CD14-positive monocyte (primary cell): Measurements from ENCODE around the gene LRRTM4. TPM values are rescaled to one million over a fixed set of nuclear protein-coding genes. Genes with fewer than 3 reads are reported as not detected.

Experiments
- DNase-seq, 3 donors: peaks; one replicate each; pipeline ENCODE4 v3.0.0-alpha.2; 2011 to 2022
- H2AFZ ChIP-seq: 2 replicates; pipeline ENCODE4 v1.6.0; 2012; ENCODE audit warnings: mild to moderate bottlenecking, low read depth, low read length, inconsistent platforms; ENCODE audit not compliant: insufficient read depth, poor library complexity, severe bottlenecking
- H3K27ac ChIP-seq, 2 donors: 1 replicate in 1 of 2; 2 replicates in 1 of 2; pipeline ENCODE4 v1.5.1; 2012 to 2013; ENCODE audit warnings: low read length in 2 of 2, control low read depth in 1 of 2, inconsistent platforms in 1 of 2, low read depth in 1 of 2, mild to moderate bottlenecking in 1 of 2
- H3K27me3 ChIP-seq, 2 donors: one replicate each; pipeline versions ENCODE4 v1.6.0 to v1.6.1; 2011 to 2013; ENCODE audit warnings: low read length in 2 of 2; ENCODE audit not compliant: control insufficient read depth in 2 of 2, insufficient read depth in 2 of 2
- H3K36me3 ChIP-seq, 2 donors: replicated peaks in 1 of 2; 1 replicate in 1 of 2; 2 replicates in 1 of 2; pipeline versions ENCODE4 v1.5.1 to v1.6.1; 2012 to 2013; ENCODE audit warnings: low read length in 2 of 2, control low read depth in 1 of 2, inconsistent platforms in 1 of 2, mild to moderate bottlenecking in 1 of 2; ENCODE audit not compliant: insufficient read depth in 2 of 2, control insufficient read depth in 1 of 2
- H3K4me1 ChIP-seq, 2 donors: 1 replicate in 1 of 2; 2 replicates in 1 of 2; pipeline versions ENCODE4 v1.5.1 to v1.6.1; 2012 to 2013; ENCODE audit warnings: low read length in 2 of 2, control low read depth in 1 of 2, inconsistent platforms in 1 of 2, mild to moderate bottlenecking in 1 of 2, moderate library complexity in 1 of 2; ENCODE audit not compliant: insufficient read depth in 2 of 2, control insufficient read depth in 1 of 2
- H3K4me2 ChIP-seq: replicated peaks from 2 replicates; pipeline ENCODE3; 2012; ENCODE audit warnings: low read length, moderate library complexity, mild to moderate bottlenecking; ENCODE audit not compliant: poor library complexity, severe bottlenecking; ENCODE audit errors: extremely low read depth
- H3K4me3 ChIP-seq, 3 experiments: fragments of 200-600 bp in 1 of 3; sonication (generic) in 1 of 3; replicated peaks in 1 of 3; 1 replicate in 2 of 3; 2 replicates in 1 of 3; pipeline ENCODE4 v1.5.1; 2011 to 2013; ENCODE audit warnings: low read length in 3 of 3, mild to moderate bottlenecking in 3 of 3, control low read depth in 2 of 3, low read depth in 2 of 3, inconsistent platforms in 1 of 3, moderate library complexity in 1 of 3
- H3K79me2 ChIP-seq: 2 replicates; pipeline ENCODE4 v1.6.0; 2012; ENCODE audit warnings: mild to moderate bottlenecking, control low read depth, inconsistent platforms, low read length, moderate library complexity; ENCODE audit not compliant: insufficient read depth
- H3K9ac ChIP-seq: 2 replicates; pipeline ENCODE4 v1.6.0; 2017; ENCODE audit warnings: low read length, mild to moderate bottlenecking; ENCODE audit not compliant: insufficient read depth, poor library complexity, severe bottlenecking
- H3K9me3 ChIP-seq, 2 donors: replicated peaks in 1 of 2; 1 replicate in 1 of 2; 2 replicates in 1 of 2; pipeline versions ENCODE4 v1.5.1 to v1.6.1; 2012 to 2013; ENCODE audit warnings: low read length in 2 of 2, control low read depth in 1 of 2; ENCODE audit not compliant: control insufficient read depth in 1 of 2, insufficient read depth in 1 of 2
- H4K20me1 ChIP-seq: 2 replicates; pipeline ENCODE4 v1.6.0; 2012; ENCODE audit warnings: mild to moderate bottlenecking, low read length, control low read depth, moderate library complexity; ENCODE audit not compliant: insufficient read depth
- H3K27ac Mint-ChIP-seq, 7 donors: one replicate each; pipeline ENCODE4 v1.8.0; 2020; ENCODE audit warnings: mild to moderate bottlenecking in 7 of 7, mixed read lengths in 7 of 7, moderate library complexity in 6 of 7, inconsistent platforms in 2 of 7
- H3K27me3 Mint-ChIP-seq, 3 donors: one replicate each; pipeline ENCODE4 v1.8.0; 2021 to 2022; ENCODE audit warnings: low read depth in 3 of 3, mild to moderate bottlenecking in 3 of 3, mixed read lengths in 3 of 3, moderate library complexity in 3 of 3, inconsistent platforms in 1 of 3
- H3K36me3 Mint-ChIP-seq, 2 donors: one replicate each; pipeline ENCODE4 v1.8.0; 2020; ENCODE audit warnings: mixed read lengths in 2 of 2, inconsistent platforms in 1 of 2, mild to moderate bottlenecking in 1 of 2
- H3K4me1 Mint-ChIP-seq: one replicate; pipeline ENCODE4 v1.8.0; 2020; ENCODE audit warnings: mild to moderate bottlenecking, mixed read lengths
- H3K4me3 Mint-ChIP-seq, 2 donors: one replicate each; pipeline ENCODE4 v1.8.0; 2020; ENCODE audit warnings: mild to moderate bottlenecking in 2 of 2, mixed read lengths in 2 of 2, moderate library complexity in 1 of 2
- H3K9me3 Mint-ChIP-seq, 7 donors: one replicate each; pipeline ENCODE4 v1.8.0; 2020 to 2022; ENCODE audit warnings: mixed read lengths in 7 of 7, mild to moderate bottlenecking in 6 of 7, moderate library complexity in 6 of 7, inconsistent platforms in 2 of 7
- CTCF ChIP-seq: fragments of 200-600 bp; IDR thresholded peaks from one replicate; pipeline ENCODE4 v1.8.0; 2022; ENCODE audit warnings: antibody characterized with exemption, mild to moderate bottlenecking
- WGBS: methylation state at CpG from one replicate; pipeline ENCODE4 v1.1.5; 2013; ENCODE audit warnings: missing lambda C conversion rate; ENCODE audit not compliant: insufficient coverage; 5-methylcytosine and 5-hydroxymethylcytosine counted together
- intact Hi-C, 2 donors: fragments of 100-400 bp; cut with micrococcal nuclease; formaldehyde crosslinking; loops; one replicate each; pipeline versions ENCODE4 v1.15.0 to v1.15.1; 2023
- polyA plus RNA-seq, 3 donors: library from polyadenylated mRNA; depleted of rRNA in 1 of 3; unstranded in 2 of 3; stranded (reverse) in 1 of 3; fragments of 300-500 nt in 2 of 3; fragments of >200 nt in 1 of 3; fragmentation: Illumina TruSeq in 2 of 3; gene quantifications; 1 replicate in 2 of 3; 2 replicates in 1 of 3; pipeline ENCODE4 v1.2.3, GENCODE V29; 2012 to 2021

LRRTM4 gene
- polyA plus RNA-seq, 3 donors: not detected

GRCh38 chr2:77191665-77192064 lies 330.5 kb downstream of the LRRTM4 start:
- Histone ChIP-seq H3K36me3 (no peaks in the 10 kb centered on the region), H3K4me2 (no peak overlapping the region), H3K79me2 (no peaks in the 10 kb centered on the region), H3K27me3 (no peaks in the 10 kb centered on the region), H3K9me3 (no peaks in the 10 kb centered on the region), H4K20me1 (no peaks in the 10 kb centered on the region), H3K27ac (no peak overlapping the region), H3K4me1 (no peaks in the 10 kb centered on the region), H3K4me3 (no peak overlapping the region), H2AFZ (no peak overlapping the region), H3K9ac (no peak overlapping the region)
- Mint-ChIP-seq H3K4me3 (no peak overlapping the region), H3K27ac (no peak overlapping the region), H3K36me3 (no peaks in the 10 kb centered on the region), H3K9me3 (peaks cover 0 to 3% (median 0%) of the 10 kb centered on the region in 7 donors), H3K4me1 (no peaks in the 10 kb centered on the region), H3K27me3 (no peaks in the 10 kb centered on the region)
- TF ChIP-seq CTCF: no peak
- intact Hi-C loops: no loop called here
- no CpG with 5 or more reads among the region's 1 CpG for WGBS
- no peak for DNase-seq

GRCh38 chr2:77190721-77191346 lies 331.3 kb downstream of the LRRTM4 start:
- Histone ChIP-seq H3K36me3 (no peaks in the 10 kb centered on the region), H3K27ac (no peak overlapping the region), H3K4me2 (no peak overlapping the region), H3K9ac (no peak overlapping the region), H4K20me1 (no peaks in the 10 kb centered on the region), H3K4me1 (no peaks in the 10 kb centered on the region), H3K27me3 (no peaks in the 10 kb centered on the region), H2AFZ (no peak overlapping the region), H3K9me3 (no peaks in the 10 kb centered on the region), H3K4me3 (no peak overlapping the region), H3K79me2 (no peaks in the 10 kb centered on the region)
- Mint-ChIP-seq H3K4me1 (no peaks in the 10 kb centered on the region), H3K9me3 (peaks cover 0 to 3% (median 0%) of the 10 kb centered on the region in 7 donors), H3K36me3 (no peaks in the 10 kb centered on the region), H3K4me3 (no peak overlapping the region), H3K27me3 (no peaks in the 10 kb centered on the region), H3K27ac (no peak overlapping the region)
- no peak for TF ChIP-seq CTCF
- WGBS: no CpG with 5 or more reads among the region's 2 CpGs
- intact Hi-C loops: no loop called here
- no peak for DNase-seq
